ENCODE measurements around the gene PJA1.

- TF ChIP-seq REST (IDR thresholded peaks at IDR 0.05; ENCODE audit: insufficient read depth in 1 of 2, low read depth in 2 of 2, low read length in 2 of 2), result no peak
- TF ChIP-seq TAF1 (IDR thresholded peaks at IDR 0.05; ENCODE audit: borderline replicate concordance, insufficient read depth, low read length), result no peak
- no peak for TF ChIP-seq SIN3A (IDR thresholded peaks at IDR 0.05; ENCODE audit: borderline replicate concordance, insufficient read depth, low read length)
- no peak for TF ChIP-seq POLR2AphosphoS5 (IDR thresholded peaks at IDR 0.05; ENCODE audit: low read depth, low read length)
- no peak for TF ChIP-seq FOXP2 (optimal IDR thresholded peaks at IDR 0.05; ENCODE audit: borderline replicate concordance, extremely low read depth, extremely low read length, insufficient read depth)
These were observed 26.7 kb downstream of the PJA1 start for GRCh38 chrX:69138512-69138911.
